ENCODE measurements around the gene RNF227. TPM values are rescaled to one million over a fixed set of nuclear protein-coding genes. Genes with fewer than 3 reads are reported as not detected.

Gene RNF227
- total RNA-seq, 1 donor from 2014 or later = 6.5 TPM

GRCh38 chr17:7940743-7941142 lies 24.7 kb upstream of the RNF227 start:
- no peak overlapping the region for H3K27ac Mint-ChIP-seq
- no peaks in the 10 kb centered on the region for H3K9me3 Mint-ChIP-seq
- peaks cover 61% of the 10 kb centered on the region for H3K36me3 Mint-ChIP-seq (ENCODE audit: low read depth)
- no peak for DNase-seq
- H3K4me3 Mint-ChIP-seq = no peak overlapping the region
- H3K4me1 Mint-ChIP-seq = peaks cover 8% of the 10 kb centered on the region
- intact Hi-C loops (cut with micrococcal nuclease) = no loop called here
- no peaks in the 10 kb centered on the region for H3K27me3 Mint-ChIP-seq

GRCh38 chr17:7940034-7940433 lies 23.9 kb upstream of the RNF227 start:
- Mint-ChIP-seq H3K36me3 (ENCODE audit: low read depth) (peaks cover 62% of the 10 kb centered on the region), H3K27ac (no peak overlapping the region), H3K9me3 (no peaks in the 10 kb centered on the region), H3K27me3 (no peaks in the 10 kb centered on the region), H3K4me3 (no peak overlapping the region), H3K4me1 (peaks cover 11% of the 10 kb centered on the region)
- no peak for DNase-seq
- intact Hi-C loops (cut with micrococcal nuclease) = no loop called here

- Mint-ChIP-seq H3K4me3 (no peak overlapping the region), H3K9me3 (no peaks in the 10 kb centered on the region), H3K27ac (no peak overlapping the region), H3K4me1 (peaks cover 41% of the 10 kb centered on the region), H3K36me3 (ENCODE audit: low read depth) (peaks cover 51% of the 10 kb centered on the region), H3K27me3 (no peaks in the 10 kb centered on the region)
- no peak for DNase-seq
- intact Hi-C loops (cut with micrococcal nuclease) = loop anchor here (10.0 kb wide), 1 partner anchor 349 kb away; the partner anchor contains the start of gene RANGRF
These were observed 19.8 kb upstream of the RNF227 start for GRCh38 chr17:7935859-7936258.

- peak; percentile 78 for DNase-seq
These were observed 16.9 kb upstream of the RNF227 start for GRCh38 chr17:7932949-7933348.

GRCh38 chr17:7932483-7932891 lies 16.4 kb upstream of the RNF227 start:
- Mint-ChIP-seq H3K4me1 (peaks cover 44% of the 10 kb centered on the region), H3K27me3 (no peaks in the 10 kb centered on the region), H3K27ac (peak overlapping the region; percentile 99), H3K4me3 (peak overlapping the region; percentile 98), H3K36me3 (ENCODE audit: low read depth) (peaks cover 39% of the 10 kb centered on the region), H3K9me3 (no peaks in the 10 kb centered on the region)
- DNase-seq = peak; percentile 82
- intact Hi-C loops (cut with micrococcal nuclease) = loop anchor here (1.0 to 10.0 kb wide), 7 partner anchors 17 to 352 kb away; partner anchors contain the start of genes CHD3, NAA38, RANGRF and TP53

More at GRCh38 chr17:7932949-7933348, 16.9 kb upstream of the RNF227 start:
- Mint-ChIP-seq H3K27me3 (no peaks in the 10 kb centered on the region), H3K4me3 (peak overlapping the region; percentile 98), H3K36me3 (ENCODE audit: low read depth) (peaks cover 39% of the 10 kb centered on the region), H3K4me1 (peaks cover 44% of the 10 kb centered on the region), H3K27ac (peak overlapping the region; percentile 99), H3K9me3 (no peaks in the 10 kb centered on the region)
- intact Hi-C loops (cut with micrococcal nuclease) = loop anchor here (1.0 to 10.0 kb wide), 7 partner anchors 18 to 352 kb away; partner anchors contain the start of genes CHD3, NAA38, RANGRF and TP53

GRCh38 chr17:7931709-7932482 lies 15.8 kb upstream of the RNF227 start, which contains the start of the genes CNTROB and TRAPPC1:
TSS of gene CNTROB (plus strand) at chr17:7932206. CDS start at chr17:7933080, 874 bp downstream.
TSS of gene TRAPPC1 (minus strand) at chr17:7931946. CDS start at chr17:7931829, 117 bp downstream.
- peak; percentile 100 for DNase-seq
- Mint-ChIP-seq H3K27me3 (no peaks in the 10 kb centered on the region), H3K27ac (peak within 1 kb of the TSS; percentile 99), H3K4me1 (peaks cover 42% of the 10 kb centered on the region), H3K9me3 (no peaks in the 10 kb centered on the region), H3K36me3 (ENCODE audit: low read depth) (peaks cover 37% of the 10 kb centered on the region), H3K4me3 (peak within 1 kb of the TSS; percentile 98)
- intact Hi-C loops (cut with micrococcal nuclease) = loop anchor here (1.0 to 10.0 kb wide), 8 partner anchors 10 to 353 kb away; partner anchors contain the start of genes CHD3, NAA38, RANGRF and TP53

GRCh38 chr17:7930841-7931631 lies 14.9 kb upstream of the RNF227 start:
- Mint-ChIP-seq H3K27ac (peak overlapping the region; percentile 99), H3K4me3 (peak overlapping the region; percentile 98), H3K36me3 (ENCODE audit: low read depth) (peaks cover 31% of the 10 kb centered on the region), H3K9me3 (no peaks in the 10 kb centered on the region), H3K27me3 (no peaks in the 10 kb centered on the region), H3K4me1 (peaks cover 37% of the 10 kb centered on the region)
- no peak for DNase-seq
- intact Hi-C loops (cut with micrococcal nuclease) = loop anchor here (1.0 to 10.0 kb wide), 4 partner anchors 9 to 354 kb away; partner anchors contain the start of genes CHD3, RANGRF, TP53 and WRAP53

GRCh38 chr17:7929158-7930023 lies 13.3 kb upstream of the RNF227 start, which contains the start of gene KCNAB3:
TSS of gene KCNAB3 (minus strand) at chr17:7929856. CDS start at chr17:7929435, 421 bp downstream.
- Mint-ChIP-seq H3K9me3 (no peaks in the 10 kb centered on the region), H3K4me1 (peaks cover 30% of the 10 kb centered on the region), H3K4me3 (peak within 1 kb of the TSS; percentile 98), H3K27ac (peak within 1 kb of the TSS; percentile 99), H3K27me3 (no peaks in the 10 kb centered on the region), H3K36me3 (ENCODE audit: low read depth) (peaks cover 19% of the 10 kb centered on the region)
- DNase-seq = peak; percentile 85
- intact Hi-C loops (cut with micrococcal nuclease) = loop anchor here (5.0 to 10.0 kb wide), 3 partner anchors 42 to 355 kb away; partner anchors contain the start of genes CHD3, RANGRF, TP53 and WRAP53

GRCh38 chr17:7927596-7927995 lies 11.5 kb upstream of the RNF227 start:
- H3K4me3 Mint-ChIP-seq = no peak overlapping the region
- intact Hi-C loops (cut with micrococcal nuclease) = no loop called here
- peaks cover 15% of the 10 kb centered on the region for H3K36me3 Mint-ChIP-seq (ENCODE audit: low read depth)
- no peaks in the 10 kb centered on the region for H3K9me3 Mint-ChIP-seq
- H3K27me3 Mint-ChIP-seq = no peaks in the 10 kb centered on the region
- H3K4me1 Mint-ChIP-seq = peaks cover 21% of the 10 kb centered on the region
- no peak for DNase-seq
- H3K27ac Mint-ChIP-seq = no peak overlapping the region

GRCh38 chr17:7922845-7923628 lies 6.9 kb upstream of the RNF227 start:
- H3K9me3 Mint-ChIP-seq = no peaks in the 10 kb centered on the region
- H3K4me1 Mint-ChIP-seq = peaks cover 19% of the 10 kb centered on the region
- H3K27me3 Mint-ChIP-seq = no peaks in the 10 kb centered on the region
- H3K36me3 Mint-ChIP-seq (ENCODE audit: low read depth) = peaks cover 5% of the 10 kb centered on the region
- intact Hi-C loops (cut with micrococcal nuclease) = loop anchor here (1.0 kb wide), 1 partner anchor 8 kb away; the partner anchor contains the start of gene TRAPPC1
- H3K4me3 Mint-ChIP-seq = peak overlapping the region; percentile 80
- H3K27ac Mint-ChIP-seq = peak overlapping the region; percentile 71
- peak; percentile 95 for DNase-seq

- Mint-ChIP-seq H3K9me3 (no peaks in the 10 kb centered on the region), H3K4me3 (peak overlapping the region; percentile 80), H3K36me3 (ENCODE audit: low read depth) (peaks cover 3% of the 10 kb centered on the region), H3K27ac (peak overlapping the region; percentile 71), H3K4me1 (peaks cover 19% of the 10 kb centered on the region), H3K27me3 (no peaks in the 10 kb centered on the region)
- DNase-seq = no peak
- intact Hi-C loops (cut with micrococcal nuclease) = loop anchor here (1.0 kb wide), 1 partner anchor 9 kb away; the partner anchor contains the start of gene TRAPPC1
These were observed 6.3 kb upstream of the RNF227 start for GRCh38 chr17:7922269-7922844.

GRCh38 chr17:7916808-7917207 lies 719 bp upstream of the RNF227 start:
- no peaks in the 10 kb centered on the region for H3K9me3 Mint-ChIP-seq
- intact Hi-C loops (cut with micrococcal nuclease) = loop anchor here (10.0 kb wide), 1 partner anchor 198 kb away; the partner anchor contains the start of gene ALOXE3
- H3K4me1 Mint-ChIP-seq = peaks cover 30% of the 10 kb centered on the region
- DNase-seq = peak; percentile 70
- H3K36me3 Mint-ChIP-seq (ENCODE audit: low read depth) = peaks cover 17% of the 10 kb centered on the region
- peak overlapping the region; percentile 79 for H3K27ac Mint-ChIP-seq
- peak overlapping the region; percentile 97 for H3K4me3 Mint-ChIP-seq
- no peaks in the 10 kb centered on the region for H3K27me3 Mint-ChIP-seq

Measured in activated CD4-positive, alpha-beta T cell treated with anti-CD3 and anti-CD28 coated beads, Interleukin-2, amount 10 ng/mL, durations not matched to agents 24 days and 14 days (primary cell).